ENCODE results near the gene UCK2. TPM values are rescaled to one million over a fixed set of nuclear protein-coding genes. Genes with fewer than 3 reads are reported as not detected.

The UCK2 gene
- total and polyA plus RNA-seq, 2 experiments from 2014 or later, result 101 to 149 TPM

GRCh38 chr1:165887877-165888551 lies 60.6 kb downstream of the UCK2 start (continued):
- TF ChIP-seq CTCF (conservative IDR thresholded peaks at IDR 0.05; ENCODE audit: low read depth in 2 of 2), result no peak
- TF ChIP-seq JUNB (IDR thresholded peaks at IDR 0.05; ENCODE audit: unreplicated experiment), result no peak

- H3K36me3 ChIP-seq (ENCODE audit: insufficient read depth), result peaks cover 19% of the 10 kb centered on the region
- DNase-seq (ENCODE audit: low spot score) (no peak), ATAC-seq (no peak)
- H3K27me3 ChIP-seq (ENCODE audit: insufficient read depth), result no peaks in the 10 kb centered on the region
- peaks cover 4% of the 10 kb centered on the region; the same call in 2 of the 3 replicates for H3K9me3 Mint-ChIP-seq
- H3K27ac ChIP-seq (ENCODE audit: low read depth), result no peak overlapping the region
- no peak overlapping the region for H3K27ac Mint-ChIP-seq
- H3K4me3 ChIP-seq, result no peak overlapping the region
- no peak overlapping the region for H3K4me2 ChIP-seq
- H4K20me1 ChIP-seq (replicated peaks; ENCODE audit: insufficient read depth), result peaks cover 58% of the 10 kb centered on the region
- H3K9me2 ChIP-seq (ENCODE audit: insufficient read depth), result no peaks in the 10 kb centered on the region
- no peak overlapping the region for H2AFZ ChIP-seq
- no peak for TF ChIP-seq EZH2phosphoT487 (IDR thresholded peaks at IDR 0.05; ENCODE audit: unreplicated experiment)
- H3K36me3 Mint-ChIP-seq (ENCODE audit: low read depth), result peaks cover 38% of the 10 kb centered on the region
- H3K79me2 ChIP-seq (replicated peaks; ENCODE audit: insufficient read depth), result peaks cover 91% of the 10 kb centered on the region
- H3K4me3 Mint-ChIP-seq, result no peak overlapping the region
- peaks cover 14% of the 10 kb centered on the region for H3K4me1 ChIP-seq (ENCODE audit: insufficient read depth)
- no peaks in the 10 kb centered on the region for H3F3A ChIP-seq (replicated peaks; ENCODE audit: low read depth)
- H3K4me1 Mint-ChIP-seq, result peaks cover 29% of the 10 kb centered on the region
- H3K27me3 Mint-ChIP-seq (ENCODE audit: insufficient read depth, low read depth, poor library complexity), result peaks cover 6% of the 10 kb centered on the region
These were observed 61.1 kb downstream of the UCK2 start for GRCh38 chr1:165888552-165888920.

- peaks cover 86% of the 10 kb centered on the region for H3K79me2 ChIP-seq (replicated peaks; ENCODE audit: insufficient read depth)
- DNase-seq (ENCODE audit: low spot score), result no peak
- H3K36me3 ChIP-seq (ENCODE audit: insufficient read depth), result peaks cover 30% of the 10 kb centered on the region
- peaks cover 7% of the 10 kb centered on the region for H3K27me3 Mint-ChIP-seq (ENCODE audit: insufficient read depth, low read depth, poor library complexity)
- H2AFZ ChIP-seq, result no peak overlapping the region
- H3K27me3 ChIP-seq (ENCODE audit: insufficient read depth), result no peaks in the 10 kb centered on the region
- H3K4me3 Mint-ChIP-seq, result no peak overlapping the region
- no peak overlapping the region for H3K4me3 ChIP-seq
- H3K4me1 Mint-ChIP-seq, result peaks cover 18% of the 10 kb centered on the region
- ATAC-seq, result no peak
- TF ChIP-seq ZNF331 (CRISPR knock-in tag; IDR thresholded peaks at IDR 0.05; ENCODE audit: low read depth) (no peak), EZH2phosphoT487 (IDR thresholded peaks at IDR 0.05; ENCODE audit: unreplicated experiment) (peak; percentile 27)
- no peaks in the 10 kb centered on the region for H3K9me2 ChIP-seq (ENCODE audit: insufficient read depth)
- peaks cover 4% of the 10 kb centered on the region; the same call in 2 of the 3 replicates for H3K9me3 Mint-ChIP-seq
- peaks cover 56% of the 10 kb centered on the region for H3K36me3 Mint-ChIP-seq (ENCODE audit: low read depth)
- no peaks in the 10 kb centered on the region for H3F3A ChIP-seq (replicated peaks; ENCODE audit: low read depth)
- peaks cover 58% of the 10 kb centered on the region for H4K20me1 ChIP-seq (replicated peaks; ENCODE audit: insufficient read depth)
- no peak overlapping the region for H3K27ac ChIP-seq (ENCODE audit: low read depth)
- peak overlapping the region; percentile 46; the same call in 1 of the 2 replicates for H3K27ac Mint-ChIP-seq
- no peak overlapping the region for H3K4me2 ChIP-seq
- no peaks in the 10 kb centered on the region for H3K4me1 ChIP-seq (ENCODE audit: insufficient read depth)
These were observed 63.3 kb downstream of the UCK2 start for GRCh38 chr1:165890684-165891083.

GRCh38 chr1:165891111-165891860 lies 63.9 kb downstream of the UCK2 start:
- H3K4me3 ChIP-seq, result no peak overlapping the region
- Mint-ChIP-seq H3K4me1 (peaks cover 14% of the 10 kb centered on the region), H3K27ac (no peak overlapping the region), H3K9me3 (peaks cover 4% of the 10 kb centered on the region; the same call in 2 of the 3 replicates), H3K36me3 (ENCODE audit: low read depth) (peaks cover 62% of the 10 kb centered on the region), H3K27me3 (ENCODE audit: insufficient read depth, low read depth, poor library complexity) (peaks cover 7% of the 10 kb centered on the region), H3K4me3 (no peak overlapping the region)
- no peaks in the 10 kb centered on the region for H3K27me3 ChIP-seq (ENCODE audit: insufficient read depth)
- H3K36me3 ChIP-seq (ENCODE audit: insufficient read depth), result peaks cover 30% of the 10 kb centered on the region
- no peaks in the 10 kb centered on the region for H3K9me2 ChIP-seq (ENCODE audit: insufficient read depth)
- H3F3A ChIP-seq (replicated peaks; ENCODE audit: low read depth), result no peaks in the 10 kb centered on the region
- H3K27ac ChIP-seq (ENCODE audit: low read depth), result no peak overlapping the region
- ATAC-seq (no peak), DNase-seq (ENCODE audit: low spot score) (no peak)
- H3K4me1 ChIP-seq (ENCODE audit: insufficient read depth), result no peaks in the 10 kb centered on the region
- peaks cover 83% of the 10 kb centered on the region for H3K79me2 ChIP-seq (replicated peaks; ENCODE audit: insufficient read depth)
- H3K4me2 ChIP-seq, result no peak overlapping the region
- no peak overlapping the region for H2AFZ ChIP-seq
- H4K20me1 ChIP-seq (replicated peaks; ENCODE audit: insufficient read depth), result peaks cover 52% of the 10 kb centered on the region
- no peak for TF ChIP-seq ZNF114 (CRISPR knock-in tag; IDR thresholded peaks at IDR 0.05)
- TF ChIP-seq STAT1 (IDR thresholded peaks at IDR 0.05; ENCODE audit: unreplicated experiment), result no peak
- no peak for TF ChIP-seq EZH2phosphoT487 (IDR thresholded peaks at IDR 0.05; ENCODE audit: unreplicated experiment)
- TF ChIP-seq NANOG (IDR thresholded peaks at IDR 0.05; ENCODE audit: borderline replicate concordance), result no peak
- no peak for TF ChIP-seq EZH2 (IDR thresholded peaks at IDR 0.05; ENCODE audit: low read depth, unreplicated experiment)
- no peak for TF ChIP-seq POLR2AphosphoS5 (IDR thresholded peaks at IDR 0.05; ENCODE audit: low read depth)
